HG03280 (cell line): ENCODE measurements around the gene ZNF417.
A peak's percentile ranks its signal among the peaks of the same experiment; 100 is the strongest.
"Not testable (repeated sequence)": the region's sequence is repeated elsewhere in the genome, so short reads cannot be mapped to it uniquely, and the experiment has no call there.

ENCODE experiments used
- ATAC-seq: cut with Tn5 transposase; IDR thresholded peaks from one replicate; pipeline ENCODE4 v1.9.1; 2021; ENCODE audit warnings: mild to moderate bottlenecking, moderate library complexity; ENCODE audit not compliant: unreplicated experiment

Gene ZNF417

DNA sequence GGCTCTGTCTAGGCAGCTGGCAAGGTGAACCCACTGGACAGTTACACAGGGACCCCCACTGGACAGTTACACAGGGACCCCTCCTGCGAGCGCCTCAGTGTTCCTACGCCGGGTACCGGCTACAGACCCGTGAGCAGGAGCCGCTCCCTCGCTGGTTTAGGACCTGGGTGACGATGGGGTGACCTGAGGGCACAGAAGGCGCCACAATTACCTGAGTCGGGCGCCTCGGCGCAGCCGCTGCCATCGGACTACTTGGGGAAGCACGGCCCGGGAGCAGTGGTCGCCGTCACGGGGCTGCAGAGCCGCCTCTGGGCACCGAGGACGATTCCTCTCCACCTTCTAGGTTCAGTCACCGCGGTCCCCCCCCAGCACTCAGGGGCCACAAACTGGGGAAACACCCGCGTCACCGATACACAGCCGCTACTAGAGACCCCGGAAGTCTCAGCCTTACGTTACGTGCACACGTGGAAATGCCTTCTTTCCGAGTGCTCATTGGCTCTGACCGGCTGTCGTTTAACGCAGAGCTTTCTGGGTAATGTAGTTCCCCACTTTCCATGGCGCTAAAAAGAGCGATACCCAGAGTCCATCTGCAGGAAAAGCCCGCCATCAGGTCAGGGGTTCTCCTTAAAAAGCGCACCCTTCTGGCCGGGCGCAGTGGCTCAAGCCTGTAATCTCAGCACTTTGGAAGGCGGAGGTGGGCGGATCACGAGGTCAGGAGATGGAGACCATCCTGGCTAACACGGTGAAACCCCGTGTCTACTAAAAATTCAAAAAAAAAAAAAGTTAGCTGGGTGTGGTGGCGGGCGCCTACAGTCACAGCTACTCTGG, at the start of gene ZNF417:
Gene ZNF417 (minus strand): TSS at position 425 of the 828 bp plus-strand sequence. CDS start 181 bp downstream, at position 244.
- ATAC-seq: peak; percentile 99

DNA sequence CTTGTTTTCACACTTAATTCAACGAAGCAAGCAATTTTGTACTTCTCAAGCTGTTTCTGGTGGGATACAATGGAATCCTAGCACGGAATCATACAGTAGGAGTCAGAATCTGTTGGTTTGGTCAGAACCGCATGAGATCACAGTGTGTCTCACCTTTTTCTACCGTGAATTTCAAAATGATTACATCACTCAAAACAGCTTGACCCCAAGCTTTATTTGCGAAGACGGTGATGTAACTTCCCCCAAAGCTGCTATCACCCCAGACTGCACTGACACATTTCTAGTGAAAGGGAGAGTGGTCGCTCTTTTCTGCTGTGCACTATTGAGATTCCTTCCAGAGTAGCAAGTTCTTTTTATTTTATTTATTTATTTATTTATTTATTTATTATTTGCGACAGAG, 48.4 kb upstream of the ZNF417 start:
- no peak for ATAC-seq

DNA sequence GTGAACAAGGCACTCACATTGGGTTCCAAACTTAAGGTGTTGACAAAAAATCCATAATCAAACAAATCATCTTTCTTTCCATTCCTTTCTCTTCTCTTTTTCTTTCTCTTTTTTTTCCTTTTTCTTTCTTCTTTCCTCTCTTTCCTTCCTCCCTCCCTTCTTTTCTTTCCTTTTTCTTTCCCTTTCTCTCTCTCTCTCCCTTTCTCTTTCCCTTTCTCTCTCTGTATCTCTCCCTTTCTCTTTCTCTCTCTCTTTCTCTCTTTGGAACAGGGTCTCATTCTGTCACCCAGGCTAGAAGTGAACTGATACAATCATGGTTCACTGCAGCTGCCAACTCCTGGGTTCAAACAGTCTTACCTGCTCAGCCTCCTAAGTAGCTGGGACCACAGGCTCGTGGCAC, 45.4 kb upstream of the ZNF417 start:
- ATAC-seq: no peak

DNA sequence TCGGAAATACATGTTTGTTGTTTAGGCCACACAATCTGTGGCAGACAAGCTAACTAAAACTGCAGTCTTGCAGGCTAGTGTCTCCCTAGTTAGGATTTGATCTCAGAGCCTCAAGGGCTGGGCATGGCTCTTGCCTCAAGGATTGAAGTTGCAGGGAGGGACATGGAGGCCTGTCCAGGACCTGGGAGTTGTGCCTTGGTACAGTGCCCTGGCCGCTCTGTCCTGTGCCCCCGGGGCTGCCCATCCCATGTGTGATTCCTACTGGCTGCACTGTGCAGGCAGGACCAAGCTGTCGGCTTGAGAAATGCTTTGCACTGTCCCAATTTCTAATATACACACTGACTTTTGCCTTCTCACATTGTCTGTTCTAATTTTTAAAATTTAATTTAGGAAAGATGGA, 38.6 kb upstream of the ZNF417 start:
- no peak for ATAC-seq

DNA sequence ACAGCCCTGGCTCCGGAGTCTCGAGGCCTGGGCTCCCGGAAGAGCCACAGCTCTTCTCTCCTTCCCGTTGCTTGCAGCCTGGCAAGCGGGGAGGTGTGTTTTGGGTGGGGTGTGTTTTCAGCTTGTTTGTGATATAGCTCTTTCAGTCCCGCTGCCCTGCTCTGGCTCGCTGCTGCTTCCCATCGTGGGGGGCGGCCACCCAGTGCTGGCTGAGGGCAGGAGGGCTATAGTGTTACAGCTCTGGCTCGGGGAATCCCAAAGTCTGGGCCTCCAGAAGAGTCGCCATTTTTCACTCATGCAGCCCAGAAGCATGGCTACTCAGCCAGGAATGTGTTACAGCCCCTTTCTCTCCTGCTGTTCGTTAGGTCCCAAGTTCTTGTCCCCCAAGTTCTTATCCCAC, 33.3 kb upstream of the ZNF417 start:
- no peak for ATAC-seq

DNA sequence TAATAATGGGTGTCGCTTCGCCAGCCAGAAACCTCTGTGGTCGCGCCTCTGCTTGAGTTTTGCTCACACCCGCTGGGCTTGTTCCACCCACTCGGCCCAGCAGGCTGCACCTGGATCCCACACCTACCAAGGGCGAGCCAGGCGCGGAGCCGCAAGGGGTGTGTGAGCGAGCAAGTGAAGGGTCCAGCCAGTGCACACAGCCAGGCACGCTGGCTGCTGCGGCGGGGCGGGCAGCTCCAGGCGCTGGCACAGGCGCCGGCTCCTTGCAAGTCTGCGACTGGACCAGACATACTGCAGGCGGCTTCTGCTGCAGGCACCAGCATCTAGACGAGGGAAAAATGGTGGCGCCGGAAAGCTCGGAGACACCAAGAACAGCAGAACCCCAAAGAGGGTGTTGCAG, 32.9 kb upstream of the ZNF417 start:
- no peak for ATAC-seq

DNA sequence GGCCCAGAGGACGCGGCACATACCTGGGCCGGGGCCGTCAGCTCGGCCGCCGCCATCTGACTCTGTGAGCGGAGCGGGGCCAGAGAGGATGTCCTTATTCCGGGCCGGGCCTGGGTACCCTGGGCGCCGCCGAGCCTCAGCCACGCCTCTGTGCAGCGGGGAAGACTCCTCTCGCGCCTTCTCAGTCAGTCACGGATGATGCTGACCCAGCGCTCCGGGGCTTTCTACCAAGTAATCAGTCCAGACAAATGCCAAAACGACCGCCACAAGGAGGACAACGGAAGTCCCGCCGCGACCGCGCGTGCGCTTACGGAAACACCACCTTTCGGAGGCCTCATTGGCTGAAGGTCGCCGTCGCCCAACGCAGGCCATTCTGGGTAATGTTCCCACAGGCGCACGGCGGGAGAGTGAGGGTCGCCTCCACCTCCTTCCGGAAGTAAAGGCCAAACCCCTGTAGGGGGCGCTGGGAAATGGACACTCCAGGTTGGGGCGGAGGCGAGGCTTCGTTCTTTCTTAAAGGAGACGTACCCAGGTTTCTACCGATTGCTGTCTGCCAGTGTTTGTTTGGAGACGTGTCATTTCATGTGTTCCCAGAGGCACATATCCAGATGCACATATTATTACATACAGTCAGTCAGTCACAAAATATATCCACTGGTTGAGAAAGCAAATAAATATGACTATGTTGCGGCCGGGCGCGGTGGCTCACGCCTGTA, 31.2 kb upstream of the ZNF417 start, which contains the start of gene ZNF256:
Gene ZNF256 (minus strand): TSS at position 288 of the 716 bp plus-strand sequence. CDS start 232 bp downstream, at position 56.
- no peak for ATAC-seq

DNA sequence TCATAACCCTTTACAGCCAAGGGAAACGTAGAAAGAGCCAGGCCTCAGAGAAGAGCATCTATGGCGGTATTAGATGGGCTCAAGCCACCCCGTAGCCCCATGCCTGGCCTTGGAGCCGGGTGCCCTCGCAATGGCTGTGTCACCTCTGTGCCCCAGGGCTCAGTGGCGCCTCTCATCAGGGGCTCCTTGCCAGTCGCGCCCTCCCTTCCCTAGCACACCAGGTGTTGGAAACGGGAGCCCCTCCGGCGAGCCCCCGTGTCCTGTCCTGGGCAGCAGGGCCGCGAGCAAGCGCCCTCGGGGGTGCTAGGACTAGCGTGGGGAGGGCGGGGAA, 30.7 kb upstream of the ZNF417 start:
- ATAC-seq: no peak

DNA sequence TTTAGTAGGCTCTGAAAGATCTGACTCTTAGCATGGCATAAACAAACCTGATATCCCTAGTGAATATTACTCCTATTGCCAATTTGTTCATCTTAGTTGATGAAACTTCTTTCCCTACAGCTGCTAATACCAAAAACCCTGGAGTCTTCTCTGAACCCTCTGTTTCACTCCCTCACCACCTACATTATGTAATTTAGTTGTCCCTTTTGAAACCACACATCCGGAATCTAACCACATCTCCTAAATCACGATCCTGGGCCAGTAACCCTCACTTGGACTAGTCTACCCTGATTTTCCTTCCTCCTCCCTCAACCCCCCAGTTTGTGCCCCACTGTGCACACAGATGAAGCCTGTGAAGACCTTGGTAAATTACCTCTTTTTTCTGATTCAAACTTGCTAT, 29.9 kb upstream of the ZNF417 start:
- ATAC-seq: no peak

DNA sequence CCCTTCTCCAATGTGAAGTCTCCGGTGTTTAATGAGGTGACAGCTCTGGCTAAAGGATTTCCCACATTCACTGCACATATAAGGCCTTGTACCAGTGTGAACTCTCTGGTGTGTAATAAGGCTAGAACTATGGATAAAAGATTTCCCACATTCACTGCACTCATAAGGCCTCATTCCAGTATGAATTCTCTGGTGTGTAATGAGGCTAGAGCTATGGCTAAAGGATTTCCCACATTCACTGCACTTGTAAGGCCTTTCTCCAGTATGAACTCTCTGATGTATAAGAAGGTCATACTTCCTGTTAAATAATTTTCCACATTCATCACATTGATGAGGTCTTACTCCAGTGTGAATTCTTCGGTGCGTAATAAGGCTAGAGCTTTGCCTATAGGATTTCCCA, 25.2 kb upstream of the ZNF417 start:
- ATAC-seq: no peak

DNA sequence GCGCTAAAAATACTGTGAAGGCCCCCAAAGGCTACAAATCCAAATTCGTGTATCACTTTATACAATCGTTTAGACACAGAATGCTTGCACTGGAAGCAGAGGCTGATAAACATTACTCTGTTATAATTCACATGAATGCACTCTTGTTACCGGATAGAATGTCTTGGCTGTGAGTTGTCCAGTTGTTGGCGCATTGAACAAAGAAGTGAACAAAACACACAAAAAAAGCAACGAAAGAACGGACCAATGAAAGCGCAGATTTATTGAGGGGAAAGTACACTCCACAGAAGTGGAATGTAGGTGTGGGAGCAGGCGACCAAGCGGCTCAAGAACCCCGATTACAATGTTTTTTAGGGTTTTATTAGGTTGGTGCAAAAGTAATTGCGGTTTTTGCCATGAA, 19.3 kb upstream of the ZNF417 start:
- no peak for ATAC-seq

DNA sequence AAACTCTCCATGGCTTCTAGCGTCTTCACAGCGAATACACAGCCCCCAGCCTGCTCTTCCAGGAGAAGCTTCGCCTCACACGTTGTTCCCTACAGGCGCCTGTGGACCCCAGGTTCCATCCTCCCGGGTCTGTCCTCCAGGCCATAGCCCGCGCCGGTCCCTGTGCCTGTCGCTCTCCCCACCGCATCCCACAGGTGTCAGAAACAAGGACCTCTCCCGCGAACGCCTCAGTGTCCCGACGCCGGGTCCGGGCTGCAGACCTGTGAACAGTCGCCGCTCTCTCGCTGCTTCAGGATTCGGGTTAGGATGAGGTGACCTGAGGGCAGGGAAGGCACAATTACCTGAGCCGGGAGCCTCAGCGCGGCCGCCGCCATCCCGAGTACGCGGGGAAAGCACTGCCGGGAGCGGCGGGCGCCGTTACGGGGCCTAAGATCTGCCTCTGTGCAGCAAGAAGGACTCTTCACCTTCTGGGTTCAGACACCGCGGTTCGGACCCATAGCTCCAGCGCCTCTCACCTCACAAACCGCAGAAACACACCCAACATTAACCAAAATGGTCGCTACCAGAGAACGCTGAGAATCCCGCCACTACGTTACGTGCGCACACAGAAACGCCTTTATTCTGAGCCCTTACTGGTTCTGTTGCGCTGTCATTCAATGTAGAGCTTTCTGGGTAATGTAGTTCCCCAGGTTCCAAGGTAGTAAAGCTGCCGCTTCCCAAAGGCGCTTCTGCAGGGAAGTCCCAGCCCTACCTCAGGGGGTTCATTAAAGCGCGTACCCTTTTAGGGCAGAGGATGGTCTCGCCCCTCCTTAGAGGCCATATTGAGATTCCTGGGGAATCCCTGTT, 18.7 kb upstream of the ZNF417 start, which contains the start of gene ZNF418:
Gene ZNF418 (minus strand): TSS at position 583 of the 846 bp plus-strand sequence. CDS start 1,580 bp downstream, outside the sequence.
- ATAC-seq: no peak

DNA sequence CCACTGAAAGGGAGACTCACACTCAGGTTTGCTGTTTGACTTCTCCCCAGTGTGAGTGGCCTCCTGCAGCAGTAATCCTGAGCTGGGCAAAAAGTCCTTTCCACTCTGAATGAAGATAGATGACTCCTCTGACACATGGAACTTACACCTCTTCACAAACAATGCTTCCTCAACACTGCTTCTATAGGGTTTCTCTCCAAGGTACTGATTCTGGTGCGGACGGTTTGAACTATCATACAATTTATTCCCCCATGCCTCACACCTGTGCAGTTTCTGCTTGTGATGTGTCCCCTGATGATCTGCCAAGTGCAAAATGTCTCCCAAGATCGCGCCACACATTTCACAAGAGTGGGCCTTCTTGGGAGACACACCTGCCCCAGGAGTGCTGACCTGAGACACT, 11.2 kb upstream of the ZNF417 start:
- ATAC-seq: no peak

DNA sequence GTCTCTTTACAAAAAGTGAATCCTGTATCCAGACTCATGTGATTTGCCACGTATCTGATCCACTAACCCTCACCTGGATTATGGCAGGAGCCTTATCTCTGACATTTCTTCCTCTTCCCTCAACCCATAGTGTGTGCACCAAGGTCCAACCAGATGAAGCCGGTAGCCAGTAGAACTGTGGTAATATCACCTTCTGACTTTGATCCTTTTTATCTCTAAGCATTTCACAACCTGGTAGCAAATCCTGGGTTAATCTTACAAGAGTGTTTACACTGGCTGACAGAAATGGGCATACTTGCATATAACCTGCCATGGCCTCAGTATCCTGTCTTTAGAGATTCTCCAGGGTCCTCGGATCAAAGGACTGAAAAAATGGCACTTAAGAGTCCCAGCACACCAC, 1.9 kb downstream of the ZNF417 start:
- ATAC-seq: no peak

DNA sequence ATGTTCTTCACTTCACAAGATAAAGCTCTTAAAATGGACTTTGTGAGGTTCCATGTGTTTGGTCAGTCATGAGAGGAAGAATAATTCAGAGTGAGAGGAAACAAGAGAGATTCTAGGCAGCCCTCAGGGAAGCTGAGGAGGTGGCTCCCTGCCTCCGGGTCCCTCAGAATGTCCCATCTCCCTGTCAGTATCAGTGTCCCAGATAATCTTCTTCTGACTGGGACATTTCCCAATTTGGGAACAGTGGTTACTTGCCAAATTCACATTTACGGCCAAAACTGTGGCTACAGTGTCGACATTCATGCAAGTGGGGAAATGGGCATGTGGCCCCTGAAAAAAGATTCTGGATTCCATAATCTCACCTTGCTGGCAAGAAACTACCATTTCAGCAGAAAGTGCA, 9.0 kb downstream of the ZNF417 start:
- no peak for ATAC-seq

DNA sequence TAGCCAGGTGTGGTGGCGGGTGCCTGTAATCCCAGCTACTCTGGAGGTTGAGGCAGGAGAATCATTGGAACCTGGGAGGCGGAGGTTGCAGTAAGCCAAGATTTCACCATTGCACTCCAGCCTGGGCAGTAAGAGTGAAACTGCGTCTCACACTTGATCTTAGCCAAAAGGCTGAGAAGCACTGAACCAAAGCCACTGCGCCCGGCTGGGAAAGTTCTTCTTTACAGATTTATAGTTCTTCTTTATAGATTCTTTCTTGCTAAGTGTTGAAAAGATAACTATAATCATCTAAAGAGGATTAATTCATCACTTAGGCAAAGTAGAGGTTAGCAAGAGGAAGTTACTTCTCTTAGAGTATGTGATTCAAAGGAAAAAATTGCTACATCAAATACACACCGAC, 11.1 kb downstream of the ZNF417 start:
- ATAC-seq: no peak

DNA sequence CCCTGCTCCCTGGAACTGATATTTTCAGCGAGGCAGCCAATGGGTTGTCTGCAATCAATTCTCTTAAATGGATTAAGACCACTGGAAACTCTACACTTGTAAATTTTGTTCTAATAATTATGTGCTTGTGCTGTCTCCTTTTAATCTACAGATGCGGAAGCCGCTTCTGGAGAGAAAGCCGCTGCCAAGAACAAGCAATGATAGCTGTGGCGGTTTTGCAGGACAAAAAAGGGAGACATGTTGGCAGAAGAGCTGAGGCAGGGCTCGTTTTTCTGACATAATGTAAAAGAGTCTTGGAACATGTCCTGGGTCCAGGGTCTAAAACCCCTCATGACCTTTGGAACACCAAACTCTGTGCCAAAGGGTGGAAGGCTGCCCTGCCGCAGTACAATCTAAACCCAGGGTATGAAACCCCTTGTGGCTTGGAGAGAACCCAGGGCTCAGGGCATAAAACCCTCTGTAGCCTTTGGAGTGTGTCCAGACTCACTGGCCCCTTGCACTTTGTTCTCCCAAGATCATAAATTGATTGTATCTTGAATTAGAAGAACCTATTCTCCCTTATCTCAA, 12.7 kb downstream of the ZNF417 start:
- ATAC-seq: no peak

DNA sequence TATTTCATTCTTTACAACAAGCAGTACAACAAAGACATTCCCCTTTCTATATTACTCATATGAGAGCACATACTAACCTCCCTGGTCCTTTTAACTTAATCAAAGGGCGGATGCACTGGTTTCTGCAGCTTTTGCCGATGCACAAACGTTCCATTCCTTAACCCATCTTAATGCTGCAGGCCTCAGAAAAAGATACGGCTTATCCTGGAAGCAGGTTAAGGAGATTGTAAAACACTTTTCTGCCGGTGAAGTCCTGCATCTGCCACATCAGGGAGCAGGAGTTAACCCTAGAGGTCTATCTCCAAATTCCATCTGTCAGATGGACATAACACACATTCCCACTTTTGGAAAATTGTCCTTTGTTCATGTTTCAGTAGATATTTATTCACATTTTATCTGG, 16.1 kb downstream of the ZNF417 start:
- no peak for ATAC-seq

DNA sequence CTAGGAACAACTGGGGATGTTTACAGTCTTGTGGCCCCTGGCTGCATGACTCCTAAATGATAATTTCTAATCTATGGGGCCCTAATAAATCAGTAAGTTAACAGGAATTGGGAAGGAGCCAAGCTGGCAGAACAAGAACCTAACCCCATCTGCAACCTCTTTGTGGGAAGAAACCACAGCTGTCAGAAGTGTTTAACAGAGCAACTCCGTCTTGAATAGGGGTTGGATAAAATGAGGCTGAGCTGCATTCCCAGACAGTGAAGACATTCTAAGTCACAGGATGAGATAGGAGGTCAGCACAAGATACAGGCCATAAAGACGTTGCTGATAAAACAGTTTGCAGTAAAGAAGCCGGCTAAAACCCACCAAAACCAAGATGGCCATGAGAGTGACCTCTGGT, 25.7 kb downstream of the ZNF417 start:
- ATAC-seq: not testable (repeated sequence)

DNA sequence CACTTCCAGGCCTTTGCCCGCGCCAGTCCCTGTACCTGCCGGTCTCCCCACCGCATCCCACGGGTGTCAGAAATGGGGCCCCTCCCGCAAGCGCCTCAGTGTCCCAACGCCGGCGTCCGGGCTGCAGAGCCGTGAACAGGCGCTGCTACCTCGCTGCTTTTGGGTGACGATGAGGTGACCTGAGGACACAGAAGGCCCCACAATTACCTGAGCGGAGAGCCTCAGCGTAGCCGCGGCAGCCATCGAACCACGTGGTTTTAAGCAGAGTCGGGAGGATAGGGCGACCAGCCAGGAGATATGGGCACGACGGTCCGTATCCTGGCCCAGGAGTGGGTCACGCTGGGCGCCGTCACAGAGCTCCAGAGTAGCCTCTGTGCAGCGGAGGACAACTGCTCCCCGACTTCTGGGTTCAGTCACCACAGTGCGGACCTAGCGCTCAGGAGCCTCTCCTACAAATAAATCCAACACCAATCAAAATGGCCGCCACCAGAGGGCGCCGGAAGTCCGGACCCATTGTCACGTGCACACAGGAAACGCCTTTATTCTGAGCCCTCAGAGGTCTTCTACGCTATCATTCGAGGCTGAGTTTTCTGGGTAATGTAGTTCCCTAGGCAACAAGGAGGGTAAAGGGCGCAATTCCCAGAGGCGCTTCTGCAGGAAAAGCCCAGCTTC, 27.7 kb downstream of the ZNF417 start, which contains the start of gene ZNF814:
Gene ZNF814 (minus strand): TSS at position 478 of the 672 bp plus-strand sequence. CDS start 235 bp downstream, at position 243.
- no peak for ATAC-seq
